Smooth muscle cell (in vitro differentiated cells): Measurements from ENCODE around the gene FAM234A. TPM values are rescaled to one million over a fixed set of nuclear protein-coding genes. Genes with fewer than 3 reads are reported as not detected.

ENCODE experiments used
- DNase-seq: peaks from one replicate; lab custom pipeline; 2025; ENCODE audit not compliant: unreplicated experiment; lab: John Stamatoyannopoulos, UW
- H2AFZ ChIP-seq: fragments of 200-600 bp; sonication (generic); 2 replicates; pipeline ENCODE4 v1.6.0; 2016; ENCODE audit warnings: antibody characterized with exemption, low read depth, mild to moderate bottlenecking
- H3F3A ChIP-seq: fragments of 200-600 bp; sonication (generic); 2 replicates; pipeline ENCODE4 v1.6.0; 2017; ENCODE audit warnings: antibody characterized with exemption, low read depth
- H3K27ac ChIP-seq: fragments of 200-600 bp; sonication (generic); 2 replicates; pipeline ENCODE4 v1.5.1; 2016; ENCODE audit warnings: low read depth, mild to moderate bottlenecking
- H3K27me3 ChIP-seq: fragments of 200-600 bp; sonication (generic); 2 replicates; pipeline ENCODE4 v1.6.1; 2016; ENCODE audit warnings: low read depth, mild to moderate bottlenecking
- H3K36me3 ChIP-seq: fragments of 200-600 bp; sonication (generic); 2 replicates; pipeline ENCODE4 v1.5.1; 2016; ENCODE audit warnings: low read depth
- H3K4me1 ChIP-seq: fragments of 200-600 bp; sonication (generic); 2 replicates; pipeline ENCODE4 v1.5.1; 2016; ENCODE audit warnings: low read depth
- H3K4me2 ChIP-seq: fragments of 200-600 bp; sonication (generic); 2 replicates; pipeline ENCODE4 v1.6.0; 2016; ENCODE audit warnings: mild to moderate bottlenecking
- H3K4me3 ChIP-seq: fragments of 200-600 bp; sonication (generic); 2 replicates; pipeline ENCODE4 v1.5.1; 2016; ENCODE audit warnings: mild to moderate bottlenecking
- H3K79me2 ChIP-seq: fragments of 200-600 bp; sonication (generic); 2 replicates; pipeline ENCODE4 v1.6.0; 2016; ENCODE audit warnings: low read depth, mild to moderate bottlenecking
- H3K9ac ChIP-seq: fragments of 200-600 bp; sonication (generic); 2 replicates; pipeline ENCODE4 v1.6.0; 2016; ENCODE audit warnings: low read depth
- H3K9me3 ChIP-seq: fragments of 200-600 bp; sonication (generic); replicated peaks from 2 replicates; pipeline ENCODE4 v1.5.1; 2016; ENCODE audit warnings: low read depth
- H4K20me1 ChIP-seq: fragments of 200-600 bp; sonication (generic); 2 replicates; pipeline ENCODE4 v1.6.0; 2016; ENCODE audit warnings: low read depth
- WGBS: methylation state at CpG from one replicate; pipeline ENCODE4 v1.1.7; 2016; ENCODE audit warnings: low lambda C conversion rate; 5-methylcytosine and 5-hydroxymethylcytosine counted together
- polyA plus RNA-seq: library from polyadenylated mRNA; unstranded; fragments of >200 nt; fragmentation: Nextera tagmentation; extraction: Ambion mirVana; gene quantifications from 2 replicates; pipeline ENCODE4 v1.2.1, GENCODE V29; 2016
- total RNA-seq: library from RNA; depleted of rRNA; stranded (reverse); fragments of >200 nt; gene quantifications from 2 replicates; pipeline ENCODE4 v1.2.3, GENCODE V29; 2014
- TF ChIP-seq, protein P1 (sequence below): fragments of 200-600 bp; sonication (generic); IDR thresholded peaks from 2 replicates; pipeline ENCODE4 v1.5.1; 2017; ENCODE audit warnings: borderline replicate concordance, mild to moderate bottlenecking, antibody characterized with exemption; ENCODE audit not compliant: insufficient read depth, poor library complexity, severe bottlenecking

The FAM234A gene
- total and polyA plus RNA-seq, 2 experiments from 2014 or later = 83.7 to 87.3 TPM

DNA sequence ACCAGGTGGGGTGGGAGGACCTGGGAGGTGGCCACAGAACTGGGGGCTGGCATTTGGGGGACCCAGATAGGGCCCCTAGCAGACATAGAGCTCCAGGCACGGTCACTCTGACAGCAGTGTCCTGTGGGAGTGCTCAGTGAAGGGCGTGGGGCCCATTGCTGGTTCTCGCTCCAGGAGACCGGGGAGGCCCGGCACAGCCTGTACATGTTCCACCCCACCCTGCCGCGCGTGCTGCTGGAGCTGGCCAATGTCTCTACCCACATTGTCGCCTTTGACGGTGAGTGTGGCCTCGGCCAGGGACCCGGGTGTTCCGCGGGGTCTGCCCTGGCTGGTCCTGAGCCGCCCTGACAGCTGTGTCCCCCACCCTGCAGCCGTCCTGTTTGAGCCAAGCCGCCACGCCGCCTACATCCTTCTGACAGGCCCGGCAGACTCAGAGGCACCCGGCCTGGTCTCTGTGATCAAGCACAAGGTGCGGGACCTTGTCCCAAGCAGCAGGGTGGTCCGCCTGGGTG is 29.9 kb downstream of the FAM234A start:
- H3K9me3 ChIP-seq = no peaks in the 10 kb centered on the region
- H3K4me3 ChIP-seq = no peak overlapping the region
- no peaks in the 10 kb centered on the region for H3K4me1 ChIP-seq
- DNase-seq = no peak
- H3K9ac ChIP-seq = no peak overlapping the region
- H2AFZ ChIP-seq = no peak overlapping the region
- H4K20me1 ChIP-seq = no peaks in the 10 kb centered on the region
- WGBS = 98% methylated on average over 17 of the region's 23 CpGs
- no peaks in the 10 kb centered on the region for H3K79me2 ChIP-seq
- no peaks in the 10 kb centered on the region for H3K36me3 ChIP-seq
- H3K27me3 ChIP-seq = no peaks in the 10 kb centered on the region
- H3K27ac ChIP-seq = no peak overlapping the region
- no peak overlapping the region for H3K4me2 ChIP-seq
- no peaks in the 10 kb centered on the region for H3F3A ChIP-seq
- TF ChIP-seq, protein P1, sequence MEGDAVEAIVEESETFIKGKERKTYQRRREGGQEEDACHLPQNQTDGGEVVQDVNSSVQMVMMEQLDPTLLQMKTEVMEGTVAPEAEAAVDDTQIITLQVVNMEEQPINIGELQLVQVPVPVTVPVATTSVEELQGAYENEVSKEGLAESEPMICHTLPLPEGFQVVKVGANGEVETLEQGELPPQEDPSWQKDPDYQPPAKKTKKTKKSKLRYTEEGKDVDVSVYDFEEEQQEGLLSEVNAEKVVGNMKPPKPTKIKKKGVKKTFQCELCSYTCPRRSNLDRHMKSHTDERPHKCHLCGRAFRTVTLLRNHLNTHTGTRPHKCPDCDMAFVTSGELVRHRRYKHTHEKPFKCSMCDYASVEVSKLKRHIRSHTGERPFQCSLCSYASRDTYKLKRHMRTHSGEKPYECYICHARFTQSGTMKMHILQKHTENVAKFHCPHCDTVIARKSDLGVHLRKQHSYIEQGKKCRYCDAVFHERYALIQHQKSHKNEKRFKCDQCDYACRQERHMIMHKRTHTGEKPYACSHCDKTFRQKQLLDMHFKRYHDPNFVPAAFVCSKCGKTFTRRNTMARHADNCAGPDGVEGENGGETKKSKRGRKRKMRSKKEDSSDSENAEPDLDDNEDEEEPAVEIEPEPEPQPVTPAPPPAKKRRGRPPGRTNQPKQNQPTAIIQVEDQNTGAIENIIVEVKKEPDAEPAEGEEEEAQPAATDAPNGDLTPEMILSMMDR = no peak

DNA sequence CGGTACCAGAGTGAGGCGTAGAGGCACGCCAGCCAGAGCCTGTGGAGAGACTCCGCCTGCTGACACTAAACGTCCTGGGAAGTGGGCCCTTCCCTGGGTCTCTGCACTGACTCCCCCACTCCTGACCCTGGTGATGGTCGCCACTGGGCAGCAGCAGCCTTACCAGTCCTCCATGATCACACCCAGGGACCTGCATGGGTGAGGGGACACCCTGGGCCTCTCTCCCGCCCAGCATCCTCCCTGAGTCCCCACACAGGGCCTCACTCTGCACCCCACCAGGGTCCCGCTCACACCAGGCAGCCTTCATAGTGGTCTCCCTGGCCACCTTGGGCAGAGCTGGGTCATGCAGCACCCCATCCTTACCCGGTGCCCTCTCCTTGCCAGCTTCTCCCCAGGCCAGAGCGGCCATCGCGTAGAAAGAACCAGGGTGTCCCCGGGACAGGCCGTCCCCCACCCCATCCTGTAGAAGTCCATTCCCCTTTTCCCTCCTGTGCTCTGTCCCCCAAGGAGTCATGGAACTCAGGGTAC is 30.4 kb downstream of the FAM234A start:
- no peak overlapping the region for H3K27ac ChIP-seq
- H3K4me3 ChIP-seq = no peak overlapping the region
- no peaks in the 10 kb centered on the region for H4K20me1 ChIP-seq
- no peak for DNase-seq
- no peaks in the 10 kb centered on the region for H3K79me2 ChIP-seq
- no peaks in the 10 kb centered on the region for H3K27me3 ChIP-seq
- H3K4me2 ChIP-seq = no peak overlapping the region
- H3K9ac ChIP-seq = no peak overlapping the region
- no peaks in the 10 kb centered on the region for H3K36me3 ChIP-seq
- TF ChIP-seq, protein P1 = no peak
- H3K4me1 ChIP-seq = no peaks in the 10 kb centered on the region
- H3F3A ChIP-seq = no peaks in the 10 kb centered on the region
- WGBS = 94% methylated on average over 14 of the region's 14 CpGs
- no peak overlapping the region for H2AFZ ChIP-seq
- H3K9me3 ChIP-seq = no peaks in the 10 kb centered on the region

DNA sequence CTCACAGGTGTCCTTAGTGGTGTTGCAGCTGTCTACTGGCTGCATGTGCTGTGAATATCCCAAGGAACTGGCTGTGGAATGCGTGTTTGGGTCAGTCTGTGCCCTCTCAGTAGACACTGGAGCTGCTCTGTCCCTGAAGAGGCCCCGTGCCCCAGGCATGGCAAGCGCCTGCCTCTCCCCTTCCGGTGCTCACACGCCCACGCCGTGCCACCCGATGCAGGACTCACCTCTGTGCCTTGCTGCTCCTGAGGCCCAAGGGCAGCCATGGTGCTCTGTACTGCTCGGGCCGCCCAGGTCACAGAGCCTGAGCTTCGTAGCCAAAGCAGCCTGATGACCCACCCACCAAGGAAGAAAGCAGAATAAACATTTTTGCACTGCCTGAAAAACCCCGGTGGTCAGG is 31.1 kb downstream of the FAM234A start:
- H3K4me1 ChIP-seq = no peaks in the 10 kb centered on the region
- H3K9me3 ChIP-seq = no peaks in the 10 kb centered on the region
- H3K79me2 ChIP-seq = no peaks in the 10 kb centered on the region
- no peaks in the 10 kb centered on the region for H3F3A ChIP-seq
- H3K27me3 ChIP-seq = no peaks in the 10 kb centered on the region
- DNase-seq = no peak
- H3K4me3 ChIP-seq = no peak overlapping the region
- 88% methylated on average over 12 of the region's 12 CpGs for WGBS
- TF ChIP-seq, protein P1 = no peak
- H4K20me1 ChIP-seq = no peaks in the 10 kb centered on the region
- no peak overlapping the region for H3K4me2 ChIP-seq
- H3K27ac ChIP-seq = no peak overlapping the region
- H3K9ac ChIP-seq = no peak overlapping the region
- H3K36me3 ChIP-seq = no peaks in the 10 kb centered on the region
- no peak overlapping the region for H2AFZ ChIP-seq
